CD14-positive monocyte (primary cell): ENCODE measurements around the gene KCNN2. TPM values are rescaled to one million over a fixed set of nuclear protein-coding genes. Genes with fewer than 3 reads are reported as not detected.

Experiments used
- DNase-seq, 3 donors: peaks; one replicate each; pipeline ENCODE4 v3.0.0-alpha.2; 2011 to 2022
- H2AFZ ChIP-seq: 2 replicates; pipeline ENCODE4 v1.6.0; 2012; ENCODE audit warnings: mild to moderate bottlenecking, low read depth, low read length, inconsistent platforms; ENCODE audit not compliant: insufficient read depth, poor library complexity, severe bottlenecking
- H3K27ac ChIP-seq, 2 donors: 1 replicate in 1 of 2; 2 replicates in 1 of 2; pipeline ENCODE4 v1.5.1; 2012 to 2013; ENCODE audit warnings: low read length in 2 of 2, control low read depth in 1 of 2, inconsistent platforms in 1 of 2, low read depth in 1 of 2, mild to moderate bottlenecking in 1 of 2
- H3K27me3 ChIP-seq, 2 donors: one replicate each; pipeline versions ENCODE4 v1.6.0 to v1.6.1; 2011 to 2013; ENCODE audit warnings: low read length in 2 of 2; ENCODE audit not compliant: control insufficient read depth in 2 of 2, insufficient read depth in 2 of 2
- H3K36me3 ChIP-seq, 2 donors: replicated peaks in 1 of 2; 1 replicate in 1 of 2; 2 replicates in 1 of 2; pipeline versions ENCODE4 v1.5.1 to v1.6.1; 2012 to 2013; ENCODE audit warnings: low read length in 2 of 2, control low read depth in 1 of 2, inconsistent platforms in 1 of 2, mild to moderate bottlenecking in 1 of 2; ENCODE audit not compliant: insufficient read depth in 2 of 2, control insufficient read depth in 1 of 2
- H3K4me1 ChIP-seq, 2 donors: 1 replicate in 1 of 2; 2 replicates in 1 of 2; pipeline versions ENCODE4 v1.5.1 to v1.6.1; 2012 to 2013; ENCODE audit warnings: low read length in 2 of 2, control low read depth in 1 of 2, inconsistent platforms in 1 of 2, mild to moderate bottlenecking in 1 of 2, moderate library complexity in 1 of 2; ENCODE audit not compliant: insufficient read depth in 2 of 2, control insufficient read depth in 1 of 2
- H3K4me2 ChIP-seq: replicated peaks from 2 replicates; pipeline ENCODE3; 2012; ENCODE audit warnings: low read length, moderate library complexity, mild to moderate bottlenecking; ENCODE audit not compliant: poor library complexity, severe bottlenecking; ENCODE audit errors: extremely low read depth
- H3K4me3 ChIP-seq, 3 experiments: fragments of 200-600 bp in 1 of 3; sonication (generic) in 1 of 3; replicated peaks in 1 of 3; 1 replicate in 2 of 3; 2 replicates in 1 of 3; pipeline ENCODE4 v1.5.1; 2011 to 2013; ENCODE audit warnings: low read length in 3 of 3, mild to moderate bottlenecking in 3 of 3, control low read depth in 2 of 3, low read depth in 2 of 3, inconsistent platforms in 1 of 3, moderate library complexity in 1 of 3
- H3K79me2 ChIP-seq: 2 replicates; pipeline ENCODE4 v1.6.0; 2012; ENCODE audit warnings: mild to moderate bottlenecking, control low read depth, inconsistent platforms, low read length, moderate library complexity; ENCODE audit not compliant: insufficient read depth
- H3K9ac ChIP-seq: 2 replicates; pipeline ENCODE4 v1.6.0; 2017; ENCODE audit warnings: low read length, mild to moderate bottlenecking; ENCODE audit not compliant: insufficient read depth, poor library complexity, severe bottlenecking
- H3K9me3 ChIP-seq, 2 donors: replicated peaks in 1 of 2; 1 replicate in 1 of 2; 2 replicates in 1 of 2; pipeline versions ENCODE4 v1.5.1 to v1.6.1; 2012 to 2013; ENCODE audit warnings: low read length in 2 of 2, control low read depth in 1 of 2; ENCODE audit not compliant: control insufficient read depth in 1 of 2, insufficient read depth in 1 of 2
- H4K20me1 ChIP-seq: 2 replicates; pipeline ENCODE4 v1.6.0; 2012; ENCODE audit warnings: mild to moderate bottlenecking, low read length, control low read depth, moderate library complexity; ENCODE audit not compliant: insufficient read depth
- H3K27ac Mint-ChIP-seq, 7 donors: one replicate each; pipeline ENCODE4 v1.8.0; 2020; ENCODE audit warnings: mild to moderate bottlenecking in 7 of 7, mixed read lengths in 7 of 7, moderate library complexity in 6 of 7, inconsistent platforms in 2 of 7
- H3K27me3 Mint-ChIP-seq, 3 donors: one replicate each; pipeline ENCODE4 v1.8.0; 2021 to 2022; ENCODE audit warnings: low read depth in 3 of 3, mild to moderate bottlenecking in 3 of 3, mixed read lengths in 3 of 3, moderate library complexity in 3 of 3, inconsistent platforms in 1 of 3
- H3K36me3 Mint-ChIP-seq, 2 donors: one replicate each; pipeline ENCODE4 v1.8.0; 2020; ENCODE audit warnings: mixed read lengths in 2 of 2, inconsistent platforms in 1 of 2, mild to moderate bottlenecking in 1 of 2
- H3K4me1 Mint-ChIP-seq: one replicate; pipeline ENCODE4 v1.8.0; 2020; ENCODE audit warnings: mild to moderate bottlenecking, mixed read lengths
- H3K4me3 Mint-ChIP-seq, 2 donors: one replicate each; pipeline ENCODE4 v1.8.0; 2020; ENCODE audit warnings: mild to moderate bottlenecking in 2 of 2, mixed read lengths in 2 of 2, moderate library complexity in 1 of 2
- H3K9me3 Mint-ChIP-seq, 7 donors: one replicate each; pipeline ENCODE4 v1.8.0; 2020 to 2022; ENCODE audit warnings: mixed read lengths in 7 of 7, mild to moderate bottlenecking in 6 of 7, moderate library complexity in 6 of 7, inconsistent platforms in 2 of 7
- CTCF ChIP-seq: fragments of 200-600 bp; IDR thresholded peaks from one replicate; pipeline ENCODE4 v1.8.0; 2022; ENCODE audit warnings: antibody characterized with exemption, mild to moderate bottlenecking
- WGBS: methylation state at CpG from one replicate; pipeline ENCODE4 v1.1.5; 2013; ENCODE audit warnings: missing lambda C conversion rate; ENCODE audit not compliant: insufficient coverage; 5-methylcytosine and 5-hydroxymethylcytosine counted together
- intact Hi-C, 2 donors: fragments of 100-400 bp; cut with micrococcal nuclease; formaldehyde crosslinking; loops; one replicate each; pipeline versions ENCODE4 v1.15.0 to v1.15.1; 2023
- polyA plus RNA-seq, 3 donors: library from polyadenylated mRNA; depleted of rRNA in 1 of 3; unstranded in 2 of 3; stranded (reverse) in 1 of 3; fragments of 300-500 nt in 2 of 3; fragments of >200 nt in 1 of 3; fragmentation: Illumina TruSeq in 2 of 3; gene quantifications; 1 replicate in 2 of 3; 2 replicates in 1 of 3; pipeline ENCODE4 v1.2.3, GENCODE V29; 2012 to 2021

The KCNN2 gene
- polyA plus RNA-seq, 3 donors = not detected

- H3K79me2 ChIP-seq = no peaks in the 10 kb centered on the region
- peaks cover 0 to 3% (median 0%) of the 10 kb centered on the region in 3 donors for H3K27me3 Mint-ChIP-seq
- no peak overlapping the region for H3K4me3 Mint-ChIP-seq
- no peak overlapping the region for H2AFZ ChIP-seq
- H3K4me2 ChIP-seq = no peak overlapping the region
- H3K27me3 ChIP-seq = no peaks in the 10 kb centered on the region
- H3K27ac Mint-ChIP-seq = no peak overlapping the region
- no CpG with 5 or more reads among the region's 2 CpGs for WGBS
- no peak for TF ChIP-seq CTCF
- H3K36me3 Mint-ChIP-seq = no peaks in the 10 kb centered on the region
- no peak overlapping the region for H3K27ac ChIP-seq
- no peak overlapping the region for H3K9ac ChIP-seq
- H3K9me3 ChIP-seq = no peaks in the 10 kb centered on the region
- no peaks in the 10 kb centered on the region for H4K20me1 ChIP-seq
- intact Hi-C loops = no loop called here
- DNase-seq = no peak
- no peaks in the 10 kb centered on the region for H3K4me1 Mint-ChIP-seq
- no peaks in the 10 kb centered on the region for H3K4me1 ChIP-seq
- no peaks in the 10 kb centered on the region for H3K36me3 ChIP-seq
- H3K9me3 Mint-ChIP-seq = no peaks in the 10 kb centered on the region
- no peak overlapping the region for H3K4me3 ChIP-seq
Observed at GRCh38 chr5:114314061-114314460, 47.8 kb upstream of the KCNN2 start.

GRCh38 chr5:114316167-114316566 lies 45.7 kb upstream of the KCNN2 start:
- no peaks in the 10 kb centered on the region for H3K79me2 ChIP-seq
- Mint-ChIP-seq H3K27ac (no peak overlapping the region), H3K36me3 (no peaks in the 10 kb centered on the region), H3K4me3 (no peak overlapping the region), H3K9me3 (no peaks in the 10 kb centered on the region), H3K27me3 (peaks cover 0 to 3% (median 2%) of the 10 kb centered on the region in 3 donors), H3K4me1 (no peaks in the 10 kb centered on the region)
- 60% methylated on average over 1 of the region's 4 CpGs for WGBS
- H3K27ac ChIP-seq = no peak overlapping the region
- no peaks in the 10 kb centered on the region for H3K27me3 ChIP-seq
- intact Hi-C loops = no loop called here
- H4K20me1 ChIP-seq = no peaks in the 10 kb centered on the region
- H2AFZ ChIP-seq = no peak overlapping the region
- no peaks in the 10 kb centered on the region for H3K36me3 ChIP-seq
- DNase-seq = no peak
- no peak overlapping the region for H3K4me3 ChIP-seq
- no peaks in the 10 kb centered on the region for H3K4me1 ChIP-seq
- H3K4me2 ChIP-seq = no peak overlapping the region
- no peak overlapping the region for H3K9ac ChIP-seq
- no peaks in the 10 kb centered on the region for H3K9me3 ChIP-seq
- TF ChIP-seq CTCF = no peak
